A549 (cell line): ENCODE results near the gene TNFAIP3. TPM values are rescaled to one million over a fixed set of nuclear protein-coding genes. Genes with fewer than 3 reads are reported as not detected.

Experiments used
- ATAC-seq, 2 experiments: fragments of 200-7000 bp in 1 of 2; fragments of >200 bp in 1 of 2; cut with Nextera tagmentation in 1 of 2; cut with Tn5 transposase in 1 of 2; 3 replicates each; pipeline versions ENCODE4 v1.8.0 to v1.9.1; 2018 to 2020; ENCODE audit warnings: mild to moderate bottlenecking in 1 of 2, moderate library complexity in 1 of 2
- CTCF ChIA-PET: fragments of 300-600 bp; sonication (Branson Sonifier 250); formaldehyde crosslinking; extraction: SDS; loops from one replicate; lab custom pipeline; 2021; ENCODE audit warnings: antibody characterized with exemption, inconsistent platforms; lab: Yijun Ruan, JAX
- POLR2A ChIA-PET: fragments of 350-600 bp; formaldehyde crosslinking; extraction: SDS; loops from one replicate; lab custom pipeline; 2021; ENCODE audit warnings: antibody characterized with exemption, inconsistent platforms; lab: Yijun Ruan, JAX
- DNase-seq, 2 experiments: peaks; one replicate each; pipeline versions ENCODE4 v3.0.0 to v3.0.0-alpha.2; 2011 to 2016; ENCODE audit warnings: low read depth in 1 of 2, low spot score in 1 of 2
- FAIRE-seq: peaks from 2 replicates; lab custom pipeline; 2011; peaks lifted over from hg19 to GRCh38; lab: Jason Lieb, UNC
- H3K27ac ChIP-seq, 2 experiments: fragments of >200 bp; sonication (Bioruptor Twin); formaldehyde crosslinking; 3 replicates each; pipeline ENCODE4 v1.5.1; 2016 to 2017
- H3K4me1 ChIP-seq: fragments of >200 bp; sonication (Bioruptor Twin); formaldehyde crosslinking; 3 replicates; pipeline ENCODE4 v1.6.1; 2016
- H3K4me2 ChIP-seq: fragments of >200 bp; sonication (Bioruptor Twin); formaldehyde crosslinking; 3 replicates; pipeline ENCODE4 v1.6.1; 2016
- H3K4me3 ChIP-seq: fragments of >200 bp; sonication (Bioruptor Twin); formaldehyde crosslinking; 3 replicates; pipeline ENCODE4 v1.5.1; 2016
- H3K9me3 ChIP-seq: fragments of >200 bp; sonication (Bioruptor Twin); formaldehyde crosslinking; 3 replicates; pipeline ENCODE4 v1.6.1; 2016
- CBX8 ChIP-seq: fragments of 200-600 bp; sonication (generic); IDR thresholded peaks from 2 replicates; pipeline ENCODE4 v1.6.1; 2016
- CHD2 ChIP-seq: fragments of 150-350 bp; IDR thresholded peaks from 2 replicates; pipeline ENCODE4 v1.6.1; 2014; ENCODE audit warnings: low read length; ENCODE audit not compliant: partially characterized antibody
- EHF ChIP-seq: fragments of 250-450 bp; sonication (Bioruptor Pico); IDR thresholded peaks from 2 replicates; pipeline ENCODE4 v1.5.0; 2020; ENCODE audit warnings: mild to moderate bottlenecking
- ELK1 ChIP-seq: fragments of 150-350 bp; IDR thresholded peaks from 2 replicates; pipeline ENCODE4 v1.6.1; 2014; ENCODE audit warnings: low read depth, mild to moderate bottlenecking, low read length
- FOSB ChIP-seq: fragments of 250-450 bp; sonication (Bioruptor Pico); IDR thresholded peaks from 2 replicates; pipeline ENCODE4 v1.5.0; 2020; ENCODE audit warnings: mild to moderate bottlenecking, moderate library complexity
- FOXS1 ChIP-seq: fragments of 250-450 bp; sonication (Bioruptor Pico); IDR thresholded peaks from 2 replicates; pipeline ENCODE4 v1.5.0; 2020; ENCODE audit warnings: mild to moderate bottlenecking, moderate library complexity
- HMGXB4 ChIP-seq: fragments of 250-450 bp; sonication (Bioruptor Pico); IDR thresholded peaks from 2 replicates; pipeline ENCODE4 v1.5.0; 2021; ENCODE audit warnings: mild to moderate bottlenecking, moderate library complexity, borderline replicate concordance
- HOXA7 ChIP-seq: fragments of 250-450 bp; sonication (Bioruptor Pico); IDR thresholded peaks from 2 replicates; pipeline ENCODE4 v1.5.0; 2020; ENCODE audit warnings: mild to moderate bottlenecking, moderate library complexity
- HOXB13 ChIP-seq: fragments of 250-450 bp; sonication (Bioruptor Pico); IDR thresholded peaks from 2 replicates; pipeline ENCODE4 v1.5.0; 2020; ENCODE audit warnings: low read depth, mild to moderate bottlenecking, moderate library complexity
- JUNB ChIP-seq: fragments of >200 bp; sonication (Bioruptor Twin); formaldehyde crosslinking; IDR thresholded peaks from 2 replicates; pipeline ENCODE4 v1.6.1; 2016
- MAX ChIP-seq: IDR thresholded peaks from 2 replicates; pipeline ENCODE4 v1.6.1; 2012
- NFE2L2 ChIP-seq: fragments of 150-350 bp; conservative IDR thresholded peaks from 2 replicates; pipeline ENCODE4 v1.6.1; 2014; ENCODE audit warnings: low read length
- NPAS2 ChIP-seq: fragments of 250-450 bp; sonication (Bioruptor Pico); IDR thresholded peaks from 2 replicates; pipeline ENCODE4 v1.8.0; 2022; ENCODE audit warnings: mild to moderate bottlenecking, moderate library complexity, borderline replicate concordance
- PHF8 ChIP-seq: fragments of 200-600 bp; sonication (generic); IDR thresholded peaks from 2 replicates; pipeline ENCODE4 v1.6.1; 2016; ENCODE audit warnings: low read depth, mild to moderate bottlenecking, antibody characterized with exemption, moderate library complexity, borderline replicate concordance
- POLR2A ChIP-seq: IDR thresholded peaks from 2 replicates; pipeline ENCODE4 v1.6.1; 2012; ENCODE audit warnings: mild to moderate bottlenecking, low read length
- POLR2AphosphoS2 ChIP-seq: conservative IDR thresholded peaks from 2 replicates; pipeline ENCODE4 v1.6.1; 2012; ENCODE audit warnings: low read length, improper control_type of control experiment, inconsistent platforms
- RAD21 ChIP-seq, 2 experiments: fragments of >200 bp in 1 of 2; sonication (Bioruptor Twin) in 1 of 2; formaldehyde crosslinking in 1 of 2; IDR thresholded peaks in 1 of 2; conservative IDR thresholded peaks in 1 of 2; 2 replicates in 1 of 2; 3 replicates in 1 of 2; pipeline ENCODE4 v1.6.1; 2012 to 2018; ENCODE audit warnings: inconsistent platforms in 1 of 2
- USF2 ChIP-seq: fragments of 450-650 bp; IDR thresholded peaks from 2 replicates; pipeline ENCODE4 v1.6.1; 2014; ENCODE audit warnings: antibody characterized with exemption
- ZC3H11A ChIP-seq: fragments of 450-650 bp; IDR thresholded peaks from 2 replicates; pipeline ENCODE4 v1.6.1; 2014; ENCODE audit warnings: antibody characterized with exemption, mild to moderate bottlenecking
- ZFP36 ChIP-seq: fragments of 450-650 bp; IDR thresholded peaks from 2 replicates; pipeline ENCODE4 v1.6.1; 2014; ENCODE audit warnings: borderline replicate concordance; ENCODE audit not compliant: partially characterized antibody
- WGBS: methylation state at CpG from one replicate; pipeline ENCODE4 v1.1.6; 2017; ENCODE audit errors: missing lambda C conversion rate; 5-methylcytosine and 5-hydroxymethylcytosine counted together
- polyA plus RNA-seq, 4 experiments: library from polyadenylated mRNA; depleted of rRNA in 3 of 4; stranded (reverse); fragments of >200 nt; fragmentation: RNase III in 1 of 4; extraction: RNeasy Plus Mini Kit Qiagen cat#74134 plus additional on column Dnase treatment in 1 of 4; gene quantifications; 2 replicates in 3 of 4; 3 replicates in 1 of 4; pipeline ENCODE4 v1.2.3, GENCODE V29; 2011 to 2017

The TNFAIP3 gene
- polyA plus RNA-seq, 2 of the 4 experiments (the other 2 are of a cell fraction) = 2.7 to 8.5 TPM

GRCh38 chr6:137853569-137854213, 13.4 kb upstream of the TNFAIP3 start:
- Histone ChIP-seq H3K27ac (no peak overlapping the region), H3K9me3 (no peaks in the 10 kb centered on the region), H3K4me2 (no peak overlapping the region), H3K4me1 (0 out of 3 replicates have a peak, but pooled peaks cover 5% of the 10 kb centered on the region), H3K4me3 (no peak overlapping the region)
- POLR2A ChIA-PET = no interaction called here
- ATAC-seq = no peak
- WGBS = 73% methylated on average over 7 of the region's 7 CpGs
- CTCF ChIA-PET = interaction anchor here (1.0 kb wide), 1 partner anchor 93 kb away, joined by 3 read pairs; no protein-coding TSS in a partner anchor
- no peak for DNase-seq
- no peak for TF ChIP-seq JUNB
- TF ChIP-seq RAD21 (conservative IDR thresholded peaks at IDR 0.05 in 1 of 2, IDR thresholded peaks at IDR 0.05 in 1 of 2) = no peak
- TF ChIP-seq MAX = no peak
- TF ChIP-seq HMGXB4 = no peak
- TF ChIP-seq USF2 = no peak
- no peak for TF ChIP-seq FOXS1 (CRISPR knock-in tag)
- no peak for TF ChIP-seq POLR2AphosphoS2
- TF ChIP-seq EHF (CRISPR knock-in tag) = no peak
- TF ChIP-seq NPAS2 (CRISPR knock-in tag) = no peak
- no peak for TF ChIP-seq HOXA7 (CRISPR knock-in tag)
- no peak for TF ChIP-seq ZC3H11A
- TF ChIP-seq CBX8 = no peak
- no peak for TF ChIP-seq HOXB13 (CRISPR knock-in tag)
- TF ChIP-seq ZFP36 = no peak
- no peak for TF ChIP-seq CHD2
- no peak for TF ChIP-seq PHF8
- no peak for TF ChIP-seq POLR2A
- no peak for FAIRE-seq

- H3K4me2 ChIP-seq = no peak overlapping the region
- no peak overlapping the region for H3K4me3 ChIP-seq
- H3K27ac ChIP-seq = no peak overlapping the region
- ChIA-PET CTCF (interaction anchor here (1.3 to 2.0 kb wide), 2 partner anchors 10 to 15 kb away, joined by 4 to 6 read pairs; partner anchors contain the start of gene TNFAIP3), POLR2A (no interaction called here)
- no peaks in the 10 kb centered on the region for H3K4me1 ChIP-seq
- ATAC-seq (no peak), DNase-seq (no peak), FAIRE-seq (no peak)
- 67% methylated on average over 2 of the region's 2 CpGs for WGBS
- H3K9me3 ChIP-seq = no peaks in the 10 kb centered on the region
- TF ChIP-seq NFE2L2 = no peak
- no peak for TF ChIP-seq ELK1
- no peak for TF ChIP-seq CHD2
- no peak for TF ChIP-seq FOSB (CRISPR knock-in tag)
- no peak for TF ChIP-seq POLR2A
- TF ChIP-seq RAD21 (conservative IDR thresholded peaks at IDR 0.05 in 1 of 2, IDR thresholded peaks at IDR 0.05 in 1 of 2) = no peak
- TF ChIP-seq, all 56 proteins: peak for 0
Observed at GRCh38 chr6:137856138-137856898, 10.7 kb upstream of the TNFAIP3 start.
